HL-60 (cell line): Measurements from ENCODE around the gene AGPAT4.

Experiments used
- DNase-seq, 2 experiments: peaks; one replicate each; pipeline ENCODE4 v3.0.0-alpha.2; 2010 to 2020; ENCODE audit warnings: low read depth in 1 of 2, low spot score in 1 of 2
- H3K27ac ChIP-seq: fragments of 250-450 bp; sonication (Bioruptor Pico); replicated peaks from 2 replicates; pipeline ENCODE4 v1.5.1; 2020; ENCODE audit warnings: mild to moderate bottlenecking, moderate library complexity
- H3K27me3 ChIP-seq: fragments of 250-450 bp; sonication (Bioruptor Pico); 2 replicates; pipeline ENCODE4 v1.5.1; 2021; ENCODE audit warnings: mild to moderate bottlenecking, moderate library complexity; ENCODE audit not compliant: insufficient read depth, poor library complexity, severe bottlenecking
- H3K4me3 ChIP-seq: replicated peaks from 2 replicates; pipeline ENCODE4 v1.5.1; 2011; ENCODE audit warnings: mild to moderate bottlenecking, control low read depth, low read length; ENCODE audit not compliant: insufficient read depth
- CTCF ChIP-seq: IDR thresholded peaks from one replicate; pipeline ENCODE4 v1.5.1; 2011; ENCODE audit warnings: low read length, control low read depth, inconsistent platforms; ENCODE audit not compliant: insufficient read depth
- GABPA ChIP-seq: IDR thresholded peaks from 2 replicates; pipeline ENCODE4 v1.6.1; 2012; ENCODE audit warnings: low read depth
- POLR2AphosphoS5 ChIP-seq: IDR thresholded peaks from 2 replicates; pipeline ENCODE4 v1.6.1; 2012; ENCODE audit warnings: low read depth
- SPI1 ChIP-seq: IDR thresholded peaks from 2 replicates; pipeline ENCODE4 v1.6.1; 2012; ENCODE audit warnings: low read depth, mild to moderate bottlenecking, borderline replicate concordance
- TF ChIP-seq, protein P1 (sequence below): IDR thresholded peaks from 2 replicates; pipeline ENCODE4 v1.6.1; 2012; ENCODE audit warnings: low read depth; ENCODE audit not compliant: insufficient replicate concordance

Gene AGPAT4

GRCh38 chr6:161268531-161269210 lies 5.2 kb downstream of the AGPAT4 start:
- Histone ChIP-seq H3K27ac (no peak overlapping the region), H3K27me3 (no peaks in the 10 kb centered on the region), H3K4me3 (no peak overlapping the region)
- no peak for DNase-seq
- no peak for TF ChIP-seq CTCF
- TF ChIP-seq, protein P1, sequence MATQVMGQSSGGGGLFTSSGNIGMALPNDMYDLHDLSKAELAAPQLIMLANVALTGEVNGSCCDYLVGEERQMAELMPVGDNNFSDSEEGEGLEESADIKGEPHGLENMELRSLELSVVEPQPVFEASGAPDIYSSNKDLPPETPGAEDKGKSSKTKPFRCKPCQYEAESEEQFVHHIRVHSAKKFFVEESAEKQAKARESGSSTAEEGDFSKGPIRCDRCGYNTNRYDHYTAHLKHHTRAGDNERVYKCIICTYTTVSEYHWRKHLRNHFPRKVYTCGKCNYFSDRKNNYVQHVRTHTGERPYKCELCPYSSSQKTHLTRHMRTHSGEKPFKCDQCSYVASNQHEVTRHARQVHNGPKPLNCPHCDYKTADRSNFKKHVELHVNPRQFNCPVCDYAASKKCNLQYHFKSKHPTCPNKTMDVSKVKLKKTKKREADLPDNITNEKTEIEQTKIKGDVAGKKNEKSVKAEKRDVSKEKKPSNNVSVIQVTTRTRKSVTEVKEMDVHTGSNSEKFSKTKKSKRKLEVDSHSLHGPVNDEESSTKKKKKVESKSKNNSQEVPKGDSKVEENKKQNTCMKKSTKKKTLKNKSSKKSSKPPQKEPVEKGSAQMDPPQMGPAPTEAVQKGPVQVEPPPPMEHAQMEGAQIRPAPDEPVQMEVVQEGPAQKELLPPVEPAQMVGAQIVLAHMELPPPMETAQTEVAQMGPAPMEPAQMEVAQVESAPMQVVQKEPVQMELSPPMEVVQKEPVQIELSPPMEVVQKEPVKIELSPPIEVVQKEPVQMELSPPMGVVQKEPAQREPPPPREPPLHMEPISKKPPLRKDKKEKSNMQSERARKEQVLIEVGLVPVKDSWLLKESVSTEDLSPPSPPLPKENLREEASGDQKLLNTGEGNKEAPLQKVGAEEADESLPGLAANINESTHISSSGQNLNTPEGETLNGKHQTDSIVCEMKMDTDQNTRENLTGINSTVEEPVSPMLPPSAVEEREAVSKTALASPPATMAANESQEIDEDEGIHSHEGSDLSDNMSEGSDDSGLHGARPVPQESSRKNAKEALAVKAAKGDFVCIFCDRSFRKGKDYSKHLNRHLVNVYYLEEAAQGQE = no peak
- TF ChIP-seq SPI1 = no peak
- no peak for TF ChIP-seq GABPA
- TF ChIP-seq POLR2AphosphoS5 = no peak

DNA sequence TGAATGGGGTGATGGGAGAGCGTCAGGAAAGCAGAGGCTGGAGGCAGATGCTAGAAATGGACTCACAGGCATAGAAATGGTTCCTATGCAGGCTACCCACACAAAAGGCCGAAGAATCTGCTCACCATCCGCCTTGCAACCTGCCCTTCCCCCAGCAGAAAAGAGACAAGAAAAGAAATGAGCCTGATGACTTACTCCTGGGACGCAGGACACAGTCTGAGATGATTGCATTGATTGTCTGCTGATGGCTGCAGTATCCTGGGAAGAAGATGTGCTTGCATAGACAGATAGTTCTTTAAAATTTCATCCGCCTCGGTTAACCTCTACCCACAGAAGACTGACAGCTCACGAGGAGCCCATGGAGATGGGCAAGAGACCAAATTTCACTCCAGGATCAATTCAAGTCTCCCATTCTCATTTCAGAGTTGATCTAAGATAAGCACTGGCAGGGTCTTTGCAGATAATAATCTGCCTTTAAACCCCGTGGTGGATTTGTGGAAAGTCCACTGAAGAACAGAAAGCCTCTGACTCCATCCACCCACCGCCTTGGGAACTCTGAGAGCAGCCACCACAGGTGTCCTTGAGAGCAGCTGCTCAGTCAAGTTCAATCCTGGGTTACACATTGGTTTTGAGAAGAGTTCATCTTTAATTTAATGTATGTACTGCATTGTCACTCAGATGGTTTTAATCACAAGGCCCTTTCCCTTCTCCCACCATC lies 7.2 kb downstream of the AGPAT4 start:
- Histone ChIP-seq H3K27me3 (no peaks in the 10 kb centered on the region), H3K27ac (no peak overlapping the region), H3K4me3 (no peak overlapping the region)
- no peak for DNase-seq
- no peak for TF ChIP-seq POLR2AphosphoS5
- TF ChIP-seq CTCF = no peak
- TF ChIP-seq GABPA = no peak
- TF ChIP-seq, protein P1 = no peak
- TF ChIP-seq SPI1 = no peak

GRCh38 chr6:161265975-161266374 lies 7.9 kb downstream of the AGPAT4 start:
- no peak overlapping the region for H3K4me3 ChIP-seq
- TF ChIP-seq CTCF (no peak), GABPA (no peak), SPI1 (no peak), POLR2AphosphoS5 (no peak)
- TF ChIP-seq, protein P1 = no peak
- no peak overlapping the region for H3K27ac ChIP-seq
- no peak for DNase-seq
- H3K27me3 ChIP-seq = no peaks in the 10 kb centered on the region
